ENCODE results near the gene NDRG2. TPM values are rescaled to one million over a fixed set of nuclear protein-coding genes. Genes with fewer than 3 reads are reported as not detected.
A peak's percentile ranks its signal among the peaks of the same experiment; 100 is the strongest.

Gene NDRG2
- total RNA-seq, 1 donor, result 1.8 TPM

- peak overlapping the region; percentile 44 for H3K4me3 ChIP-seq (ENCODE audit: low read depth, low read length)
- DNase-seq (ENCODE audit: low read depth), result no peak
- TF ChIP-seq, protein P1, sequence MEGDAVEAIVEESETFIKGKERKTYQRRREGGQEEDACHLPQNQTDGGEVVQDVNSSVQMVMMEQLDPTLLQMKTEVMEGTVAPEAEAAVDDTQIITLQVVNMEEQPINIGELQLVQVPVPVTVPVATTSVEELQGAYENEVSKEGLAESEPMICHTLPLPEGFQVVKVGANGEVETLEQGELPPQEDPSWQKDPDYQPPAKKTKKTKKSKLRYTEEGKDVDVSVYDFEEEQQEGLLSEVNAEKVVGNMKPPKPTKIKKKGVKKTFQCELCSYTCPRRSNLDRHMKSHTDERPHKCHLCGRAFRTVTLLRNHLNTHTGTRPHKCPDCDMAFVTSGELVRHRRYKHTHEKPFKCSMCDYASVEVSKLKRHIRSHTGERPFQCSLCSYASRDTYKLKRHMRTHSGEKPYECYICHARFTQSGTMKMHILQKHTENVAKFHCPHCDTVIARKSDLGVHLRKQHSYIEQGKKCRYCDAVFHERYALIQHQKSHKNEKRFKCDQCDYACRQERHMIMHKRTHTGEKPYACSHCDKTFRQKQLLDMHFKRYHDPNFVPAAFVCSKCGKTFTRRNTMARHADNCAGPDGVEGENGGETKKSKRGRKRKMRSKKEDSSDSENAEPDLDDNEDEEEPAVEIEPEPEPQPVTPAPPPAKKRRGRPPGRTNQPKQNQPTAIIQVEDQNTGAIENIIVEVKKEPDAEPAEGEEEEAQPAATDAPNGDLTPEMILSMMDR (IDR thresholded peaks at IDR 0.05; ENCODE audit: insufficient read depth, low read length), result no peak
Observed at GRCh38 chr14:21025371-21026273, 761 bp upstream of the NDRG2 start.

- no peak for DNase-seq (ENCODE audit: low read depth)
- peak overlapping the region; percentile 57 for H3K4me3 ChIP-seq (ENCODE audit: low read depth, low read length)
- TF ChIP-seq, protein P1 (IDR thresholded peaks at IDR 0.05; ENCODE audit: insufficient read depth, low read length), result no peak
Observed at GRCh38 chr14:21023817-21024584, 860 bp downstream of the NDRG2 start.

GRCh38 chr14:21023174-21023573 is 1.7 kb downstream of the NDRG2 start:
- TF ChIP-seq, protein P1 (IDR thresholded peaks at IDR 0.05; ENCODE audit: insufficient read depth, low read length), result no peak
- no peak for DNase-seq (ENCODE audit: low read depth)
- no peak overlapping the region for H3K4me3 ChIP-seq (ENCODE audit: low read depth, low read length)

DNA sequence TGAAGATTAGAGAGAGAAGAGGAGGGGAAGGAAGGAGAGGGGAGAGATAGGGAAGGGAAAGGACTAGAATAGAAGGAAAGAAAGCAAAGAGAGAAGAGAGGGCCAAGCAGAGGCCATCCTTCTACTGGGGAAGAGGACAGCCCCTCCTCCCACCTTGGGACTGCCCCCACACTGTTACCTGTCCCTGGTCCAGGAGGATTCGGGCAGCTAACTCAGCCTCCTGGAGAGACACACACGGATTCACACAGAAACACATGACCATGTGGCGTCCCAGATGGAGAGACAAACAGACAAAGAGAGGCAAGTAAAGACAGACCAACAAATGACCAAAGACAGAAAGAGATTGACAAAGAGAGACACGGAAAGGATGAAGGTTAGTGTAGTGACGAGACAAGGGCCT is 2.2 kb downstream of the NDRG2 start:
- no peak overlapping the region for H3K4me3 ChIP-seq (ENCODE audit: low read depth, low read length)
- DNase-seq (ENCODE audit: low read depth), result no peak
- TF ChIP-seq, protein P1 (IDR thresholded peaks at IDR 0.05; ENCODE audit: insufficient read depth, low read length), result no peak

GRCh38 chr14:21020977-21021545 is 3.8 kb downstream of the NDRG2 start:
- TF ChIP-seq, protein P1 (IDR thresholded peaks at IDR 0.05; ENCODE audit: insufficient read depth, low read length), result no peak
- no peak for DNase-seq (ENCODE audit: low read depth)

DNA sequence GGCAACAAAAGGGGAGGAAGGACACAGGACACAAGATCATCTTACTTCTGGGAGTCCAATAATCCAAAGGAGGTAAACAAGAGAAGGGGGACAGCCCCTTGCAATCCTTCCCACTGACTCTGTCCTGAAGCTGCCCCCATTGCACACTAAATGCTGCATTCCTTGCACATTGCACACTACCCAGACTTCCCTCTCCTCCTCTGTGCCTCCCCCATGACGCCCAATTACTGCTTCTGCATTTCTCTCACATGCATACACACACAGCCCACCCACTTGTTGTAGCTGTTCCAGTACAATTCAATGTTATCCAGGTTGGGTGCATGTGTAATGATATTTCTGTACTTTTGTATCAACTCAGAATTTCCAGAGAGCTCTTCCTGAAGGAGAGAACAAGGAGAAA is 5.5 kb downstream of the NDRG2 start:
- no peak for DNase-seq (ENCODE audit: low read depth)
- TF ChIP-seq, protein P1 (IDR thresholded peaks at IDR 0.05; ENCODE audit: insufficient read depth, low read length), result no peak
- no peak overlapping the region for H3K4me3 ChIP-seq (ENCODE audit: low read depth, low read length)

More at GRCh38 chr14:21020977-21021545, 3.8 kb downstream of the NDRG2 start:
- no peak overlapping the region for H3K4me3 ChIP-seq (ENCODE audit: low read depth, low read length)
